DND-41 (cell line): ENCODE results near the gene SULF2.

Source experiments
- ATAC-seq: fragments of 200-7000 bp; cut with Tn5 transposase; 3 replicates; pipeline ENCODE4 v1.9.1; 2021; ENCODE audit warnings: low read depth; ENCODE audit not compliant: insufficient read depth
- DNase-seq: peaks from one replicate; pipeline ENCODE4 v3.0.0-alpha.2; 2020
- H2AFZ ChIP-seq: 2 replicates; pipeline ENCODE4 v1.6.0; 2012; ENCODE audit warnings: low read depth, low read length
- H3K27ac ChIP-seq: 2 replicates; pipeline ENCODE4 v1.5.1; 2012; ENCODE audit warnings: low read length, inconsistent platforms
- H3K27me3 ChIP-seq: fragments of 200-600 bp; sonication (generic); 2 replicates; pipeline ENCODE4 v1.6.0; 2012; ENCODE audit warnings: low read length, mild to moderate bottlenecking, inconsistent platforms; ENCODE audit not compliant: insufficient read depth, poor library complexity
- H3K36me3 ChIP-seq: 2 replicates; pipeline ENCODE4 v1.5.1; 2012; ENCODE audit warnings: low read length, inconsistent platforms; ENCODE audit not compliant: insufficient read depth
- H3K4me1 ChIP-seq: 2 replicates; pipeline ENCODE4 v1.5.1; 2012; ENCODE audit warnings: mild to moderate bottlenecking, low read length; ENCODE audit not compliant: insufficient read depth
- H3K4me2 ChIP-seq: 2 replicates; pipeline ENCODE4 v1.6.0; 2012; ENCODE audit warnings: mild to moderate bottlenecking, moderate library complexity, low read length, inconsistent platforms; ENCODE audit not compliant: insufficient read depth
- H3K4me3 ChIP-seq, 2 experiments: fragments of 200-600 bp in 1 of 2; shearing (Covaris generic) in 1 of 2; 2 replicates each; pipeline ENCODE4 v1.5.1; 2012 to 2016; ENCODE audit warnings: inconsistent platforms in 2 of 2, low read length in 2 of 2, mild to moderate bottlenecking in 2 of 2, low read depth in 1 of 2, moderate library complexity in 1 of 2
- H3K79me2 ChIP-seq: 2 replicates; pipeline ENCODE4 v1.6.0; 2012; ENCODE audit warnings: low read length, inconsistent platforms; ENCODE audit not compliant: insufficient read depth
- H3K9ac ChIP-seq: 2 replicates; pipeline ENCODE4 v1.6.0; 2012; ENCODE audit warnings: low read depth, mild to moderate bottlenecking, inconsistent platforms, low read length, moderate library complexity
- H3K9me3 ChIP-seq: 2 replicates; pipeline ENCODE4 v1.5.1; 2012; ENCODE audit warnings: low read length, moderate library complexity, mild to moderate bottlenecking, inconsistent platforms; ENCODE audit not compliant: insufficient read depth, severe bottlenecking
- H4K20me1 ChIP-seq: 2 replicates; pipeline ENCODE4 v1.6.0; 2012; ENCODE audit warnings: low read length; ENCODE audit not compliant: insufficient read depth
- CTCF ChIP-seq: IDR thresholded peaks from 2 replicates; pipeline ENCODE4 v1.5.1; 2012; ENCODE audit warnings: borderline replicate concordance, low read length, moderate library complexity, mild to moderate bottlenecking; ENCODE audit not compliant: poor library complexity, severe bottlenecking; ENCODE audit errors: extremely low read depth
- EZH2 ChIP-seq: IDR thresholded peaks from 3 replicates; pipeline ENCODE4 v1.6.1; 2012; ENCODE audit warnings: borderline replicate concordance, low read depth, mild to moderate bottlenecking, moderate library complexity, low read length, inconsistent platforms; ENCODE audit not compliant: severe bottlenecking

SULF2 gene

DNA sequence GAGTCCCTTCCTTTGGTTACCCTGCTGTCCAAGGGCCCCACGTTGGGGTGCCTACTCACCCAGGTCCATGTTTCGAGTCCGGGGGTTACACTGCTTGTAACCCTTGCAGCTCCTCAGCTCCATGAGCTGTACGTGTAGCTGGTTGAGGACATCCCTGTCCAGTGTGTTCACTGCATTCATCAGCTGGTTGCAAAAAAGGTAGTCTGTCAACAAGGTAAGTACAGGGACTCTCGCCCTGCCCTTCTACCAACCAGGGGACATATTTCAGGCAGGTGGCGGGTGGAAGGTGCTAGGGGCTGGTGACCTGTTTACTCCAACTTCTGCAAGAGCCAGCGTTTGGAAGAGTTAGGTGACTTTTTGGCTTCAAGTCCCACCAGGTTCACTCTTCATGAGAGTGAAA, 123.6 kb downstream of the SULF2 start:
- Histone ChIP-seq H3K9me3 (no peaks in the 10 kb centered on the region), H4K20me1 (no peaks in the 10 kb centered on the region), H3K79me2 (no peaks in the 10 kb centered on the region), H3K9ac (no peak overlapping the region), H3K4me1 (no peaks in the 10 kb centered on the region), H3K36me3 (no peaks in the 10 kb centered on the region), H3K4me3 (no peak overlapping the region), H3K27ac (no peak overlapping the region), H3K4me2 (no peak overlapping the region), H2AFZ (no peak overlapping the region), H3K27me3 (no peaks in the 10 kb centered on the region)
- no peak for TF ChIP-seq CTCF
- ATAC-seq, result no peak
- DNase-seq, result no peak

- Histone ChIP-seq H3K79me2 (no peaks in the 10 kb centered on the region), H3K4me3 (no peak overlapping the region), H3K36me3 (no peaks in the 10 kb centered on the region; the same call in 1 of the 2 replicates), H4K20me1 (no peaks in the 10 kb centered on the region), H2AFZ (no peak overlapping the region), H3K27me3 (no peaks in the 10 kb centered on the region), H3K4me2 (no peak overlapping the region), H3K4me1 (no peaks in the 10 kb centered on the region), H3K27ac (no peak overlapping the region), H3K9me3 (no peaks in the 10 kb centered on the region), H3K9ac (no peak overlapping the region)
- TF ChIP-seq EZH2 (no peak), CTCF (no peak)
- DNase-seq, result no peak
- ATAC-seq, result no peak
Observed at GRCh38 chr20:47660983-47661700, 124.1 kb downstream of the SULF2 start.

DNA sequence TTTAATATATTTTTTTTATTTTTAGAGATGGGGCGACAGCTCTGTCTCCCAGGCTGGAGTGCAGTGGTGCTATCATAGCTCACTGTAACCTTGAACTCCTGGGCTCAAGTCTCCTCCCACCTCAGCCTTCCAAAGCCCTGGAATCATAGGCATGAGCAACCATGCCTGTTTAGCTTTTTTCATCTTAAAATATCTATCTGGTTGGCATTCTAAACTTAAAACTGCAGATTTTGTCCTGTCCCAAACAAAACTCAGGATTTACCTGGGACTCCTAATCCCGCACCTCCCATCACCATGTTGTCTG, 124.7 kb downstream of the SULF2 start:
- Histone ChIP-seq H3K27me3 (no peaks in the 10 kb centered on the region), H4K20me1 (no peaks in the 10 kb centered on the region), H3K27ac (no peak overlapping the region), H3K79me2 (no peaks in the 10 kb centered on the region), H3K4me3 (no peak overlapping the region), H3K9ac (no peak overlapping the region), H3K4me2 (no peak overlapping the region), H2AFZ (no peak overlapping the region), H3K9me3 (no peaks in the 10 kb centered on the region), H3K4me1 (no peaks in the 10 kb centered on the region), H3K36me3 (no peaks in the 10 kb centered on the region; the same call in 1 of the 2 replicates)
- no peak for TF ChIP-seq EZH2
- no peak for TF ChIP-seq CTCF
- DNase-seq, result no peak
- no peak for ATAC-seq
